ENCODE results near the gene CCDC172.

Gene CCDC172

DNA sequence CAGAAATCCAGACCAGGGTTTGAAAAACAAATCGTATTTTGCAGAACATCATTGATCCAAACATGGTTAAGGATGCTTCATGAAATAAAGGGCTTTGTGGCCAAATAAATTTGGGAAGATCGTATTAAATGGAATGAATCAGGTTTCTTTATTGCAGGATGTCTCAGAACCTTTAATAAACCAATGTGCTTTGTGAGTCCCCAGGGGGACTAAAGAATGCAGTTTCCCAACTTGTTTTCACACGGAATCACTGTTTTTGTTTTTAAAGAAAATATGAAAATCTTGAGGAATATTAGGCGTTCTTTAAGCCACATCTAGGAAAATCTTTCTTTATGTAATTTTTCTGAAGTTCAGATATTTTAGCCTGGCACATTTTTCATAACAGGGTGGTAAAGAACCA, 16.8 kb upstream of the CCDC172 start:
- no peaks in the 10 kb centered on the region for H3K36me3 ChIP-seq (ENCODE audit: insufficient read depth, low read length)
- no peak overlapping the region for H2AFZ ChIP-seq (ENCODE audit: low read depth, low read length)
- H3K4me1 ChIP-seq (ENCODE audit: insufficient read depth, low read length) = no peaks in the 10 kb centered on the region
- no peak overlapping the region for H3K4me3 ChIP-seq (ENCODE audit: low read length)
- H3K9me3 ChIP-seq (ENCODE audit: low read length) = no peaks in the 10 kb centered on the region
- no peaks in the 10 kb centered on the region for H3K27me3 ChIP-seq (ENCODE audit: insufficient read depth, low read length)

DNA sequence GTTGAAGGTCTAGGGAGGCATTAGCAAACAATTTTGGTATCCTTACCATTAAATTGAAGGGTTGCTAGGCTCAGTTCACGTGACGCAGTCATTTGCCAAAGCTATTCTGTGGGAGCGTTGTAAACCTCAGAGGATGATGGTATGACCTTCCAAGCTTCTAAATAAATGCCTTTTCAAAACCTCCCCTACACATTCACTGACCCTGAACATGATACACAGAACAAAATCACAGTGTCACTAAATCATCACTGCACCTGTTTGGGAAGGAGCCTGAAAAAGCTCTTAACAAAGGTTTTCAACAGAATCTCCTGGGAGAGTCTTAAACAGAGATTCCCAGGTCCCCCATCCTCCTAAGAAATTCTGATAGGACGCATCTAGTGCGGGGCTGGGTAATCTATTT, 13.2 kb upstream of the CCDC172 start:
- Histone ChIP-seq H3K4me1 (ENCODE audit: insufficient read depth, low read length) (peaks cover 5% of the 10 kb centered on the region), H3K27me3 (ENCODE audit: insufficient read depth, low read length) (no peaks in the 10 kb centered on the region), H3K36me3 (ENCODE audit: insufficient read depth, low read length) (no peaks in the 10 kb centered on the region), H2AFZ (ENCODE audit: low read depth, low read length) (no peak overlapping the region), H3K9me3 (ENCODE audit: low read length) (no peaks in the 10 kb centered on the region), H3K4me3 (ENCODE audit: low read length) (no peak overlapping the region)

DNA sequence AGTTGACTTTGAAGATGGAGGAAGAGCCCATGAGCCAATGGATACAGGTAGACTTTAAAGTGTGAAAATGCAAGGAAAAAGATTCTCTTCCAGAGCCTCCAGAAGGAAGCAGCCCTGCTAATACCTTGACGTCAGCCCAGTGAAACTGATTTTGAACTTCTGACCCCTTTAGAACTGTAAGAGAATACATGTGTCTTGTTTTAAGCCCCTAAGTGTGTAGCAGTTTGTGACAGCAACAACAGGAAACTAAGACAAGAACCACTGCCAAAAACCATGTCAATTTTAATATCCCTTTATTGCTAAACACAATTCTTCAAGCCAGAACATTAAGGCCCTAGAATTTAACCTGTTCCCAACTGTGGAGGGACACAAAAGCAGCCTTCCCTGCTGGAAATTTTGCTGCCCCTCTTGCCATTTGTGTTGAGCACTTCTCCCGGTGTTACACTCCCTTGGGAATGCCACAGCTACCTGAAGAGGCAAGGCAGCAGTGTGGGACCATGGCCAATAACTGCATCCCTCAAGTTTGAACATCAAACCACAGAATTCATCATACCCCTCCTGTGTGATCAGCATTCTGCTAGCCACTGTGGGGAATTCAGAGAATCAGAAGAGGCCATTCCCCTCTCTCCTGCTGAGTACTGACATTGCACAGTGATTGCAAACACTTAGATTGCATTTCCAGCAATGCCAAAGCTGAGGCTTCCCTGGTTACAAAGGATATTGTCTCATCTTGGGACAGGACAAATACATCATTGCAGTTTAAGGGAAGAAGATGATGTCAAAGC, 12.3 kb upstream of the CCDC172 start:
- H3K27me3 ChIP-seq (ENCODE audit: insufficient read depth, low read length) = no peaks in the 10 kb centered on the region
- no peak overlapping the region for H3K4me3 ChIP-seq (ENCODE audit: low read length)
- H3K36me3 ChIP-seq (ENCODE audit: insufficient read depth, low read length) = no peaks in the 10 kb centered on the region
- H3K9me3 ChIP-seq (ENCODE audit: low read length) = no peaks in the 10 kb centered on the region
- H2AFZ ChIP-seq (ENCODE audit: low read depth, low read length) = no peak overlapping the region
- H3K4me1 ChIP-seq (ENCODE audit: insufficient read depth, low read length) = peaks cover 5% of the 10 kb centered on the region

DNA sequence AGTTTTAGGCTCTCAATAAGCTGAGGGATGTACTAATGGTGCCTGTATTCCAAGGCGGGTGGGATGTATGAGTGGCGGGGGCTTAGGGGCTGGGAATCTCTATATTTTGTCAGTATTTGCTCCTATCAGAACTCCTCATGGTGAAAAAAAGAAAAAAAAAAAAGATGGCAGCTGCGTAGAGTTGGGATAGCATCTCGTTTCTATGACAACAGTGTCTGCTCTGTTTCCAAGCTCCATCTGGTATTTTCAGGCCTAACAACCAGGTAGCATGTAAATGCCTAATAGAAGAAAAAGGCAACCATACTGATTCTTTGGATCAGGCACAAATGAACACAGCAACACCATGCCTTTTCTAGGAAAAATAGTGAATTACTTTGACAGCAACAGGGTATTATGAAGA, 11.7 kb upstream of the CCDC172 start:
- no peaks in the 10 kb centered on the region for H3K9me3 ChIP-seq (ENCODE audit: low read length)
- H3K36me3 ChIP-seq (ENCODE audit: insufficient read depth, low read length) = no peaks in the 10 kb centered on the region
- H3K4me1 ChIP-seq (ENCODE audit: insufficient read depth, low read length) = peaks cover 5% of the 10 kb centered on the region
- no peak overlapping the region for H3K4me3 ChIP-seq (ENCODE audit: low read length)
- no peaks in the 10 kb centered on the region for H3K27me3 ChIP-seq (ENCODE audit: insufficient read depth, low read length)
- H2AFZ ChIP-seq (ENCODE audit: low read depth, low read length) = no peak overlapping the region

DNA sequence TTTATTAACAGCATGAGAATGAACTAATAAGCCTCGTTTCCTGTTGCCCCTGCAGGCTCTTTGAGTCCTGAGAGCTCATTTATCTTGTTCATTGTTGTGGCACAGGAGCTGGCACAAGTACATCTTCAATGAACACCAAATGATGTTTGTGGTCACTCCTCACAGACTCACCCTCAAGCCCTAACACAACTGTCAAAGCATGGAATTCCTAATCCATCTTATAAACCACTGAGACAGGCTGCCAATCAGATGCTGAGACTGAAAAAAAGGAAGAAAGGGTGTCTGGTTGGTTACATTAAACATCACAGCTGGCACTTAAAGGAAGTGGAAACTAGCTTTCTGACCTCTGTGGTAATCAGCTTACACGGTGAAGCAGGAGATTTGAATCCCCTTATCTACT, 7.7 kb upstream of the CCDC172 start:
- Histone ChIP-seq H3K36me3 (ENCODE audit: insufficient read depth, low read length) (no peaks in the 10 kb centered on the region), H3K4me3 (ENCODE audit: low read length) (no peak overlapping the region), H2AFZ (ENCODE audit: low read depth, low read length) (no peak overlapping the region), H3K4me1 (ENCODE audit: insufficient read depth, low read length) (peaks cover 5% of the 10 kb centered on the region), H3K27me3 (ENCODE audit: insufficient read depth, low read length) (no peaks in the 10 kb centered on the region), H3K9me3 (ENCODE audit: low read length) (no peaks in the 10 kb centered on the region)

DNA sequence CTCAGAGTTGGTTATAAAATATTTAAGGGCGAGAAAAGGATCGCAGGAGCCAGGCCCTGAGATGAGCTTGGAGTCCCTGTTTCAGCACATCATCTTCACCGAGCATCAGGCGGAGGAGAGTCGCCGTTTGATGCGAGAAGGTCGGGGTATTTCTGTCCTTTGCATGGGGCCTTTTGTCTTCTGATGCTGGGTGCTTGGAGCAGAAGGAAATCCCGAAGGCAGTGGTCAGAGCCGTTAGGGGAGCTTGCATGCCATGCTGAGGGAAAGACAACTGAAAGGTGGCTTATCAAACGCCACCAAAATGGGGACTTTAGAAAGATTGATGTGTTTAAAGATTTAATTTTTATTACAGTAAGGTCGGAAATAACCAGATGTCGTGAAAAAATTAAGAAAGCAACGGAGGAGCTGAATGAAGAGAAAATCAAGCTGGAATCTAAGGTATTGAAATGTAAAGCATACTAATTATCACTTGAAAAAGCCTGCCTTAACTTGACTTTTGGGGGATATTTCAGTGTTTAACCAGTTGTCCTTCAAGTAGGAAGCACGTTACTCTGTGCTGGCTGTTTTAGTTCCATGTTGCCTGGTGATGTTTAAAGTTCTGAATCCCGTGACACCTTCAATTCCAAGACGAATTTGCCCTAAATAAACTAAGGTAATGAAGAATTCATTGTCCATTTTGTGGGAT, 845 bp downstream of the CCDC172 start:
- no peaks in the 10 kb centered on the region for H3K4me1 ChIP-seq (ENCODE audit: insufficient read depth, low read length)

DNA sequence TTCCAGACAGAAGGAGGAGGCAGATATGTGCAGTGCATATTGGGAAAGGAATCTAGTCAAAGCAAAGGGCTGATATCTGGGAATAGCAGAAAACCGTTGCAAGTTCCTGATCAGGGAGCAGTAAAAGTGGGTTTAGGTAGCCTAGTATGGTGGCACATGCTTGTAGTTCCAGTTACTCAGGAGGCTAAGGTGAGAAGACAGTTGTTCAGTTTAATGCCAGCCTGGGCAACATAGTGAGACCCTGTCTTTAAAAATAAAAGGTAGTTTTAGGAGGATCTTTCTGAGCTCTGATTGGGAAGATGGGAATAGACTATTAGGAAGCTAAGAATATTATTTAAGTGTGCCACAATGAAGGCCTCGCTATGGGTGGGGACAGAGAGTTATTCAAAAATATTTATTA, 1.7 kb downstream of the CCDC172 start:
- Histone ChIP-seq H2AFZ (ENCODE audit: low read depth, low read length) (no peak overlapping the region), H3K27me3 (ENCODE audit: insufficient read depth, low read length) (no peaks in the 10 kb centered on the region), H3K4me1 (ENCODE audit: insufficient read depth, low read length) (no peaks in the 10 kb centered on the region)

More for the DNA sequence above, 845 bp downstream of the CCDC172 start:
- H2AFZ ChIP-seq (ENCODE audit: low read depth, low read length) = no peak overlapping the region
- H3K27me3 ChIP-seq (ENCODE audit: insufficient read depth, low read length) = no peaks in the 10 kb centered on the region
- no peaks in the 10 kb centered on the region for H3K36me3 ChIP-seq (ENCODE audit: insufficient read depth, low read length)
- no peaks in the 10 kb centered on the region for H3K9me3 ChIP-seq (ENCODE audit: low read length)
- H3K4me3 ChIP-seq (ENCODE audit: low read length) = no peak overlapping the region

DNA sequence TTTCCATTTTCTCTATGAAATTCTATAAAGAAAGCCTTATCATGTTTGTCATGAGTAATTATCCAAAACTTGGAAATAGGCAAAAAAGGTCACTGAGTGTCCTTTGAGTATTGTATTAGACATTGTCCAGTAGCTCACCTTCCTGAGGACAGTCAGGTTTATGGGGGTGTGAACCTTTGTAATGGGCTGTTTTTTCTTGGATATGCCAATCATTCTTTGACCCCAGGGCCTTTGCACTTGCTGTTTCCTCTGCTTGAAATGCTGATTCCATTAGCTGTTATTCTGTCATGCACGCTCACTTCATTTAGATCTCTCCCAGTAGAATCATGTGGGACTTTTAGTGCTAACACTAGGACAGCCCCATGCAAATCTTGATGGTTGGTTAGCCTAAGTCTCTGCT, 4.9 kb downstream of the CCDC172 start:
- H2AFZ ChIP-seq (ENCODE audit: low read depth, low read length) = no peak overlapping the region
- no peaks in the 10 kb centered on the region for H3K9me3 ChIP-seq (ENCODE audit: low read length)
- no peaks in the 10 kb centered on the region for H3K4me1 ChIP-seq (ENCODE audit: insufficient read depth, low read length)
- H3K27me3 ChIP-seq (ENCODE audit: insufficient read depth, low read length) = no peaks in the 10 kb centered on the region
- no peaks in the 10 kb centered on the region for H3K36me3 ChIP-seq (ENCODE audit: insufficient read depth, low read length)
- H3K4me3 ChIP-seq (ENCODE audit: low read length) = no peak overlapping the region

More for the DNA sequence above, 1.7 kb downstream of the CCDC172 start:
- Histone ChIP-seq H3K36me3 (ENCODE audit: insufficient read depth, low read length) (no peaks in the 10 kb centered on the region), H3K4me3 (ENCODE audit: low read length) (no peak overlapping the region), H3K9me3 (ENCODE audit: low read length) (no peaks in the 10 kb centered on the region)

DNA sequence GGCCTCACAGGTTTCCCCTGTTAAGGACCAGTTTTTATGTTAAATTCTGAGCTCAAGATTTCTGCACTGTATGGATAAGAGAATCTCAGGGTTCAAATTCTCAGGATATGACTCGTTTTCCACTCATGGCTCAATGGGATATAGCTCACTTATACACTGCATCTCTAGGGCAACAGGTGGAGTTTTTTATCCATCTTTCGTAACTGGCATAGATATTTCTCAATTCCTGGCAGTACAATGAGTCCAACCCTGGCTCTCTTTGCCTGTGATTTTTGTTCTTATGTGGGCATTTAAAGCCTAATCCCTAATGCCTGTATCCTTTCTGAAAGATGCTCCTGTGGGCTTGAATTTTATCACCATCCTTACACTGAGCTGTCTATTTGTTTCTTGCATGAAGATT, 7.6 kb downstream of the CCDC172 start:
- Histone ChIP-seq H3K4me3 (ENCODE audit: low read length) (no peak overlapping the region), H3K9me3 (ENCODE audit: low read length) (no peaks in the 10 kb centered on the region), H3K27me3 (ENCODE audit: insufficient read depth, low read length) (no peaks in the 10 kb centered on the region), H2AFZ (ENCODE audit: low read depth, low read length) (no peak overlapping the region), H3K4me1 (ENCODE audit: insufficient read depth, low read length) (no peaks in the 10 kb centered on the region), H3K36me3 (ENCODE audit: insufficient read depth, low read length) (no peaks in the 10 kb centered on the region)

DNA sequence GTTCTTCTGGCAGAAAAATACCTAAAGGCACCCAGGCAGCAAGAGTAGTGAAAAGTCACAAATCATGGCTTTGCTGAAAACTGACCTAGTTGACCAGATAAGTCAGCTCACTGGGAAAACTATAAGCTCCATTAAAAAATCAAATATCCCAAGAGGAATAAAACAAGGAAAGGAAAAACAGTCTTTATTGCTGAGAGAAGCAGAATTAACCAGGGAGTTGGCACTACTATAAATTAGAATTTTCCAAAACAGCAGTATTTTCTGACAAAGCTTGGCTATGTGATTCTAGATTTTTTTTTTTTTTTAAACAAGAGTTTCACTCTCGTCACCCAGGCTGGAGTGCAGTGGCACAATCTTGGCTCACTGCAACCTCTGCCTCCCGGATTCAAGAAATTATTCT, 12.6 kb downstream of the CCDC172 start:
- Histone ChIP-seq H2AFZ (ENCODE audit: low read depth, low read length) (no peak overlapping the region), H3K27me3 (ENCODE audit: insufficient read depth, low read length) (no peaks in the 10 kb centered on the region), H3K4me3 (ENCODE audit: low read length) (no peak overlapping the region), H3K9me3 (ENCODE audit: low read length) (no peaks in the 10 kb centered on the region), H3K36me3 (ENCODE audit: insufficient read depth, low read length) (no peaks in the 10 kb centered on the region), H3K4me1 (ENCODE audit: insufficient read depth, low read length) (no peaks in the 10 kb centered on the region)

DNA sequence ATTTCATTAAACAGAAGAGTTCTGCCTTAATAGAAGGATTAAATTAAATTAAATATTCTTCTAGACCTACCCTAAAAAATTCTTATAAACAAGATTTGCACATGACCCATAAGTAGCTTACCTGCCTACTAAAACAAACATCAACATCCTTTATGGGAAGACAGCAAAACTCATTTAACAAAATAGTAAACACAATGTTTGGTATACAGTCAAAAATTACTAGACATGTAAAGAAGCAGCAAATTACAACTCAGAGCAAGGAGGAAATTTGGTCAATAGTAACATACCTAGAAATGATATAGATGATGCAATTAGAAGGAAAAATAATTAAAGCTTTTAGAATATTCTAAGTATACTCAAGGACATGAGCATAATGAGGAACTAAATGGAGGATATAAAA, 27.9 kb downstream of the CCDC172 start:
- no peak overlapping the region for H2AFZ ChIP-seq (ENCODE audit: low read depth, low read length)
- no peaks in the 10 kb centered on the region for H3K27me3 ChIP-seq (ENCODE audit: insufficient read depth, low read length)
- H3K4me1 ChIP-seq (ENCODE audit: insufficient read depth, low read length) = no peaks in the 10 kb centered on the region
- H3K4me3 ChIP-seq (ENCODE audit: low read length) = no peak overlapping the region
- H3K36me3 ChIP-seq (ENCODE audit: insufficient read depth, low read length) = no peaks in the 10 kb centered on the region
- H3K9me3 ChIP-seq (ENCODE audit: low read length) = peaks cover 2% of the 10 kb centered on the region

DNA sequence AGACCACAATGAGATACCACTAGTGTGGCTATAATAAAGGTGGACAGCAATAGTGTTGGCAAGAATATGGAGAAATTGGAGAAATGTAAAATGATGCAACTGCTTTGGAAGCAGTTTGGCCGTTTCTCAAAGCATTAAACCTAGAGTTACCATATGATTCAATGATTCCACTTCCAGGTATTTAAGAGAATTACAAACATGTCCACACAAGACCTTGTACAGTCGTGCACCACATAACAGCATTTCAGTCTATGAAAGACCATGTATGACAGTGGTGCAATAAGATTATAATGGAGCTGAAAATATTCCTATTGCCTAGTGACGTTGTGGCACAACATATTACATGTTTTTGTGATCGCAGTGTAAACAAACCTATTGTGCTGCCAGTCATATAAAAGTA, 29.6 kb downstream of the CCDC172 start:
- peaks cover 2% of the 10 kb centered on the region for H3K9me3 ChIP-seq (ENCODE audit: low read length)
- no peaks in the 10 kb centered on the region for H3K36me3 ChIP-seq (ENCODE audit: insufficient read depth, low read length)
- no peak overlapping the region for H2AFZ ChIP-seq (ENCODE audit: low read depth, low read length)
- no peaks in the 10 kb centered on the region for H3K27me3 ChIP-seq (ENCODE audit: insufficient read depth, low read length)
- no peak overlapping the region for H3K4me3 ChIP-seq (ENCODE audit: low read length)
- H3K4me1 ChIP-seq (ENCODE audit: insufficient read depth, low read length) = no peaks in the 10 kb centered on the region

DNA sequence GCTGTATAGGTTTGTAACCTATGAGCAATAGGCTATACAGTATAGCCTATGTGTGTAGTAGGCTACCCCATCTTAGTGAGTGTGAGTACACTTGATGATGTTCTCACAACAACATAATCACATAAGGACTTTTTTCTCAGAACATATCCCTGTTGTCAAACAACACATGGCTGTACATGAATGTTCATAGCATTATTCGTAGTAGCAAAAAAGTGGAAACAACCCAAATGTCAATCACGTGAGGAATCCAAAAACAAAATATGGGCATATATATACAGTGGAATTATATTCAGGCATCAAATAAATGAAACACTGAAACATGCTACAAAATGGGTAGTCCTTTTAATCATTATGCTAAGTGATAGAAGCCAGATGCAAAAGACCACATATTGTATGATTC, 31.1 kb downstream of the CCDC172 start:
- Histone ChIP-seq H3K4me3 (ENCODE audit: low read length) (no peak overlapping the region), H3K36me3 (ENCODE audit: insufficient read depth, low read length) (no peaks in the 10 kb centered on the region), H3K27me3 (ENCODE audit: insufficient read depth, low read length) (no peaks in the 10 kb centered on the region), H3K9me3 (ENCODE audit: low read length) (peaks cover 2% of the 10 kb centered on the region), H2AFZ (ENCODE audit: low read depth, low read length) (no peak overlapping the region), H3K4me1 (ENCODE audit: insufficient read depth, low read length) (no peaks in the 10 kb centered on the region)

Data from neuron (in vitro differentiated cells).